ENCODE results near the gene NEXN.
"Not testable (repeated sequence)": the region's sequence is repeated elsewhere in the genome, so short reads cannot be mapped to it uniquely, and the experiment has no call there.

NEXN gene

GRCh38 chr1:77906624-77907023, 18.2 kb downstream of the NEXN start:
- no peak for DNase-seq

GRCh38 chr1:77910116-77910515, 21.7 kb downstream of the NEXN start:
- no peak for DNase-seq

- DNase-seq, result not testable (repeated sequence)
These were observed 30.5 kb downstream of the NEXN start for GRCh38 chr1:77918918-77919317.

- no peak for DNase-seq
These were observed 37.1 kb downstream of the NEXN start for GRCh38 chr1:77925518-77925917.

GRCh38 chr1:77925956-77926355, 37.5 kb downstream of the NEXN start:
- DNase-seq, result no peak

GRCh38 chr1:77926561-77927357, 38.3 kb downstream of the NEXN start:
- no peak for DNase-seq

GRCh38 chr1:77927414-77927813, 39.0 kb downstream of the NEXN start:
- no peak for DNase-seq

GRCh38 chr1:77929806-77930205, 41.4 kb downstream of the NEXN start:
- DNase-seq, result no peak

GRCh38 chr1:77938651-77939050, 50.2 kb downstream of the NEXN start:
- DNase-seq, result no peak

- no peak for DNase-seq
These were observed 52.6 kb downstream of the NEXN start for GRCh38 chr1:77940921-77941570.

- no peak for DNase-seq
These were observed 54.1 kb downstream of the NEXN start for GRCh38 chr1:77942400-77943140.

- no peak for DNase-seq
These were observed 56.9 kb downstream of the NEXN start for GRCh38 chr1:77945345-77945744.

- DNase-seq, result no peak
These were observed 60.5 kb downstream of the NEXN start for GRCh38 chr1:77948841-77949424.

GRCh38 chr1:77950873-77951272, 62.4 kb downstream of the NEXN start:
- no peak for DNase-seq

GRCh38 chr1:77951328-77951727, 62.9 kb downstream of the NEXN start:
- DNase-seq, result no peak

- no peak for DNase-seq
These were observed 65.5 kb downstream of the NEXN start for GRCh38 chr1:77953907-77954306.

GRCh38 chr1:77954521-77954920, 66.1 kb downstream of the NEXN start:
- DNase-seq, result no peak

- no peak for DNase-seq
These were observed 67.3 kb downstream of the NEXN start for GRCh38 chr1:77955709-77956108.

- DNase-seq, result no peak
These were observed 68.0 kb downstream of the NEXN start for GRCh38 chr1:77956464-77956863.

- no peak for DNase-seq
These were observed 70.0 kb downstream of the NEXN start for GRCh38 chr1:77958391-77958790.

- DNase-seq, result no peak
These were observed 70.4 kb downstream of the NEXN start for GRCh38 chr1:77958850-77959249.

GRCh38 chr1:77961392-77961791, 73.0 kb downstream of the NEXN start:
- no peak for DNase-seq

GRCh38 chr1:77966291-77966690, 77.9 kb downstream of the NEXN start:
- no peak for DNase-seq

GRCh38 chr1:77970192-77970591, 81.8 kb downstream of the NEXN start:
- no peak for DNase-seq
